Measurements from ENCODE around the gene ZG16B.

The ZG16B gene

GRCh38 chr16:2829501-2830354 is at the start of gene ZG16B:
ZG16B (plus strand) TSS chr16:2830303; CDS start chr16:2830442, 139 bp downstream.
- ChIA-PET CTCF (interaction anchor here (0.6 to 1.0 kb wide), 2 partner anchors 29 to 38 kb away, joined by 3 to 4 read pairs; no protein-coding TSS in a partner anchor), POLR2A (ENCODE audit: low non-redundant PET) (no interaction called here)
- peak within 1 kb of the TSS; percentile 79 for H3K27ac ChIP-seq
- no peak for TF ChIP-seq CTCF (conservative IDR thresholded peaks at IDR 0.05; ENCODE audit: low read depth)
- no peak for DNase-seq (ENCODE audit: low spot score)

GRCh38 chr16:2782583-2783351 is 47.3 kb upstream of the ZG16B start:
- ChIA-PET POLR2A (ENCODE audit: low non-redundant PET) (no interaction called here), CTCF (interaction anchor here (0.9 kb wide), 1 partner anchor 18 kb away, joined by 3 read pairs; no protein-coding TSS in a partner anchor)
- H3K27ac ChIP-seq, result 0 out of 2 replicates have a peak overlapping the region, but pooled peaks have one; percentile 6
- no peak for TF ChIP-seq CTCF (conservative IDR thresholded peaks at IDR 0.05; ENCODE audit: low read depth)
- no peak for DNase-seq (ENCODE audit: low spot score)

- CTCF ChIA-PET, result no interaction called here
- TF ChIP-seq CTCF (conservative IDR thresholded peaks at IDR 0.05; ENCODE audit: low read depth), result no peak
- DNase-seq (ENCODE audit: low spot score), result no peak
- POLR2A ChIA-PET (ENCODE audit: low non-redundant PET), result no interaction called here
- 0 out of 2 replicates have a peak overlapping the region, but pooled peaks have one; percentile 6 for H3K27ac ChIP-seq
These were observed 46.3 kb upstream of the ZG16B start for GRCh38 chr16:2783581-2784357.

GRCh38 chr16:2784358-2785100 is 45.6 kb upstream of the ZG16B start:
- TF ChIP-seq CTCF (conservative IDR thresholded peaks at IDR 0.05; ENCODE audit: low read depth), result no peak
- POLR2A ChIA-PET (ENCODE audit: low non-redundant PET), result no interaction called here
- no peak for DNase-seq (ENCODE audit: low spot score)
- H3K27ac ChIP-seq, result no peak overlapping the region
- CTCF ChIA-PET, result no interaction called here

- ChIA-PET CTCF (interaction anchor here (1.0 kb wide), 1 partner anchor 83 kb away, joined by 4 read pairs; no protein-coding TSS in a partner anchor), POLR2A (ENCODE audit: low non-redundant PET) (no interaction called here)
- DNase-seq (ENCODE audit: low spot score), result no peak
- TF ChIP-seq CTCF (conservative IDR thresholded peaks at IDR 0.05; ENCODE audit: low read depth), result peak; percentile 33; the same call in 1 of the 2 replicates
- no peak overlapping the region for H3K27ac ChIP-seq
These were observed 44.8 kb upstream of the ZG16B start for GRCh38 chr16:2785101-2785991.
